Stomach (tissue), 9 donors: Measurements from ENCODE around the gene PTPRG. TPM values are rescaled to one million over a fixed set of nuclear protein-coding genes. Genes with fewer than 3 reads are reported as not detected.

Experiments used
- DNase-seq, 2 donors: peaks; one replicate each; pipeline versions ENCODE4 v3.0.0 to v3.0.0-alpha.2; 2013 to 2019
- H3K27ac ChIP-seq, 5 donors: fragments of 200-600 bp in 4 of 5; sonication (generic) in 4 of 5; one replicate each; pipeline ENCODE4 v1.5.1; 2013 to 2019; ENCODE audit warnings: mild to moderate bottlenecking in 1 of 5, moderate library complexity in 1 of 5
- H3K27me3 ChIP-seq, 3 donors: fragments of 200-600 bp; sonication (generic); one replicate each; pipeline ENCODE4 v1.5.1; 2017 to 2019; ENCODE audit warnings: mixed run types in 1 of 3
- H3K36me3 ChIP-seq, 4 donors: fragments of 200-600 bp; sonication (generic); 1 replicate in 3 of 4; 2 replicates in 1 of 4; pipeline ENCODE4 v1.5.1; 2016 to 2019
- H3K4me1 ChIP-seq, 4 donors: fragments of 200-600 bp; sonication (generic); one replicate each; pipeline ENCODE4 v1.5.1; 2016 to 2019
- H3K4me3 ChIP-seq, 4 donors: fragments of 200-600 bp; sonication (generic) in 3 of 4; one replicate each; pipeline ENCODE4 v1.5.1; 2016 to 2019; ENCODE audit warnings: mild to moderate bottlenecking in 1 of 4
- H3K9me3 ChIP-seq, 4 donors: fragments of 200-600 bp; sonication (generic); one replicate each; pipeline ENCODE4 v1.5.1; 2016 to 2019
- EP300 ChIP-seq: sonication (generic); formaldehyde crosslinking; IDR thresholded peaks from one replicate; pipeline ENCODE4 v1.6.1; 2017; ENCODE audit warnings: antibody characterized with exemption
- POLR2A ChIP-seq, 4 donors: fragments of 450-650 bp; IDR thresholded peaks; one replicate each; pipeline ENCODE4 v1.6.1; 2016; ENCODE audit warnings: antibody characterized with exemption in 4 of 4, control low read depth in 2 of 4, mild to moderate bottlenecking in 1 of 4, moderate library complexity in 1 of 4
- POLR2AphosphoS5 ChIP-seq, 3 donors: sonication (generic); formaldehyde crosslinking; IDR thresholded peaks; one replicate each; pipeline ENCODE4 v1.6.1; 2016; ENCODE audit warnings: antibody characterized with exemption in 3 of 3
- WGBS, 5 donors: extraction: QIAGEN DNeasy Blood & Tissue Kit in 3 of 5; methylation state at CpG; one replicate each; pipeline versions ENCODE4 v1.1.5 to v1.1.7; 2013 to 2018; 5-methylcytosine and 5-hydroxymethylcytosine counted together
- intact Hi-C: fragments of 100-400 bp; cut with DNase I; formaldehyde crosslinking; loops from one replicate; pipeline ENCODE4 v1.15.1; 2023; ENCODE audit warnings: low total_unique reads
- polyA plus RNA-seq, 3 donors: library from polyadenylated mRNA; stranded (reverse); fragments of 200-250 nt; gene quantifications; one replicate each; pipeline ENCODE4 v1.2.3, GENCODE V29; 2013
- total RNA-seq, 5 donors: library from RNA; depleted of rRNA; stranded (reverse); fragments of >200 nt; gene quantifications; one replicate each; pipeline versions ENCODE4 v1.1.0 to v1.2.3, GENCODE V29; 2014 to 2016
- TF ChIP-seq, protein P1 (sequence below), 7 experiments: fragments of 450-650 bp in 4 of 7; fragments of 200-600 bp in 3 of 7; sonication (generic) in 3 of 7; IDR thresholded peaks; one replicate each; pipeline ENCODE4 v1.5.1; 2016 to 2019; ENCODE audit warnings: antibody characterized with exemption in 7 of 7, control low read depth in 2 of 7, mild to moderate bottlenecking in 1 of 7
- donor health status: healthy with polysubstance abuse.
- donor health status: Bipolar disorder and iron deficiency.
- donor health status: healthy.

The PTPRG gene
- total and polyA plus RNA-seq, 8 donors = 2.4 to 96.0 (median 22.0) TPM

- no peaks in the 10 kb centered on the region for H3K9me3 ChIP-seq
- H3K27ac ChIP-seq = no peak overlapping the region
- no peaks in the 10 kb centered on the region for H3K4me1 ChIP-seq
- WGBS, 5 donors = 85 to 96% (median 95%) methylated on average over 5 of the region's 5 CpGs
- TF ChIP-seq POLR2A (IDR thresholded peaks at IDR 0.05) = no peak
- TF ChIP-seq EP300 = no peak
- TF ChIP-seq, protein P1, sequence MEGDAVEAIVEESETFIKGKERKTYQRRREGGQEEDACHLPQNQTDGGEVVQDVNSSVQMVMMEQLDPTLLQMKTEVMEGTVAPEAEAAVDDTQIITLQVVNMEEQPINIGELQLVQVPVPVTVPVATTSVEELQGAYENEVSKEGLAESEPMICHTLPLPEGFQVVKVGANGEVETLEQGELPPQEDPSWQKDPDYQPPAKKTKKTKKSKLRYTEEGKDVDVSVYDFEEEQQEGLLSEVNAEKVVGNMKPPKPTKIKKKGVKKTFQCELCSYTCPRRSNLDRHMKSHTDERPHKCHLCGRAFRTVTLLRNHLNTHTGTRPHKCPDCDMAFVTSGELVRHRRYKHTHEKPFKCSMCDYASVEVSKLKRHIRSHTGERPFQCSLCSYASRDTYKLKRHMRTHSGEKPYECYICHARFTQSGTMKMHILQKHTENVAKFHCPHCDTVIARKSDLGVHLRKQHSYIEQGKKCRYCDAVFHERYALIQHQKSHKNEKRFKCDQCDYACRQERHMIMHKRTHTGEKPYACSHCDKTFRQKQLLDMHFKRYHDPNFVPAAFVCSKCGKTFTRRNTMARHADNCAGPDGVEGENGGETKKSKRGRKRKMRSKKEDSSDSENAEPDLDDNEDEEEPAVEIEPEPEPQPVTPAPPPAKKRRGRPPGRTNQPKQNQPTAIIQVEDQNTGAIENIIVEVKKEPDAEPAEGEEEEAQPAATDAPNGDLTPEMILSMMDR (IDR thresholded peaks at IDR 0.05) = no peak
- TF ChIP-seq POLR2AphosphoS5 (IDR thresholded peaks at IDR 0.05) = no peak
- H3K36me3 ChIP-seq = no peaks in the 10 kb centered on the region
- DNase-seq = no peak
- no peaks in the 10 kb centered on the region for H3K27me3 ChIP-seq
- intact Hi-C loops = no loop called here
- H3K4me3 ChIP-seq = no peak overlapping the region
Measured at GRCh38 chr3:62090519-62090918, 529.1 kb downstream of the PTPRG start.

- Histone ChIP-seq H3K27me3 (no peaks in the 10 kb centered on the region), H3K27ac (no peak overlapping the region), H3K4me1 (peaks cover 0 to 5% (median 0%) of the 10 kb centered on the region in 4 donors), H3K9me3 (no peaks in the 10 kb centered on the region), H3K36me3 (no peaks in the 10 kb centered on the region), H3K4me3 (no peak overlapping the region)
- WGBS, 5 donors = 90 to 96% (median 94%) methylated on average over 8 of the region's 8 CpGs
- no peak for DNase-seq
- intact Hi-C loops = no loop called here
- TF ChIP-seq POLR2AphosphoS5 (IDR thresholded peaks at IDR 0.05) = no peak
- TF ChIP-seq, protein P1 (IDR thresholded peaks at IDR 0.05) = no peak
- no peak for TF ChIP-seq POLR2A (IDR thresholded peaks at IDR 0.05)
- TF ChIP-seq EP300 = no peak
Measured at GRCh38 chr3:62093025-62093424, 531.7 kb downstream of the PTPRG start.

- no peaks in the 10 kb centered on the region for H3K27me3 ChIP-seq
- H3K36me3 ChIP-seq = no peaks in the 10 kb centered on the region
- no peak overlapping the region for H3K4me3 ChIP-seq
- no peaks in the 10 kb centered on the region for H3K9me3 ChIP-seq
- no peak overlapping the region for H3K27ac ChIP-seq
- DNase-seq = no peak
- H3K4me1 ChIP-seq = peaks cover 0 to 5% (median 0%) of the 10 kb centered on the region in 4 donors
- TF ChIP-seq POLR2AphosphoS5 (IDR thresholded peaks at IDR 0.05) = no peak
- TF ChIP-seq EP300 = no peak
- no peak for TF ChIP-seq POLR2A (IDR thresholded peaks at IDR 0.05)
- TF ChIP-seq, protein P1 (IDR thresholded peaks at IDR 0.05) = no peak
- intact Hi-C loops = no loop called here
- 90 to 96% (median 91%) methylated on average over 5 of the region's 5 CpGs for WGBS, 5 donors
Measured at GRCh38 chr3:62094461-62094860, 533.1 kb downstream of the PTPRG start.

DNA sequence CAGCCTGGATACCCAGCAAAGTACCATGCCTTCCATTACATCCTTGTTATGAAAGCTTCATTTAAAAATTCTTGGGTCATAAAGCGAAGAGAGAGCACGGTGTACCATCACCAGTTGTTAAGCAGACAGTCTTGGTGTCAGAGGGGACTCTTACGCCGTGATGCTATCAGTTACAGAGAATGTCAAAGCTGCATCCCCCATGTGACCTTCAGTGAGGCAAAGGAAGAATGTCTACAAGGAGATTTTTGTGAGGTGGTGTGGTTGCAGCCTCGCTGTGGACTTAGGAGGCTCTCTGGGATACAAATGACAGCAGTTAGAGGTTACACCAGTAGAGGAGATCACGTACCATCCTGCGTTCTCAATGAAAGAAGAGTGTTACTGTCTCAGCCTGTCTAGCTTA, 533.7 kb downstream of the PTPRG start:
- WGBS, 5 donors = 90 to 99% (median 94%) methylated on average over 7 of the region's 7 CpGs
- no peaks in the 10 kb centered on the region for H3K9me3 ChIP-seq
- H3K27ac ChIP-seq = no peak overlapping the region
- H3K27me3 ChIP-seq = no peaks in the 10 kb centered on the region
- no peak for DNase-seq
- no peaks in the 10 kb centered on the region for H3K36me3 ChIP-seq
- H3K4me3 ChIP-seq = no peak overlapping the region
- peaks cover 0 to 5% (median 0%) of the 10 kb centered on the region in 4 donors for H3K4me1 ChIP-seq
- intact Hi-C loops = no loop called here
- TF ChIP-seq, protein P1 (IDR thresholded peaks at IDR 0.05) = no peak
- TF ChIP-seq POLR2AphosphoS5 (IDR thresholded peaks at IDR 0.05) (no peak), POLR2A (IDR thresholded peaks at IDR 0.05) (no peak), EP300 (no peak)
